Suprapubic skin (tissue), 3 donors: Measurements from ENCODE around the gene GMDS.

ENCODE experiments used
- CTCF ChIP-seq, 2 donors: fragments of 200-600 bp in 1 of 2; fragments of 450-650 bp in 1 of 2; sonication (generic) in 1 of 2; IDR thresholded peaks; one replicate each; pipeline ENCODE4 v1.5.1; 2016 to 2019; ENCODE audit warnings: antibody characterized with exemption in 2 of 2, mild to moderate bottlenecking in 1 of 2, moderate library complexity in 1 of 2
- POLR2A ChIP-seq, 2 donors: fragments of 450-650 bp; IDR thresholded peaks; one replicate each; pipeline ENCODE4 v1.6.1; 2017; ENCODE audit warnings: antibody characterized with exemption in 2 of 2, mild to moderate bottlenecking in 2 of 2, moderate library complexity in 2 of 2

- no peak for TF ChIP-seq CTCF (IDR thresholded peaks at IDR 0.05)
- no peak for TF ChIP-seq POLR2A (IDR thresholded peaks at IDR 0.05)
Measured at GRCh38 chr6:1625794-1626435, 619.5 kb downstream of the GMDS start.
